HG02571 (cell line): ENCODE results near the gene KCNJ16.
A peak's percentile ranks its signal among the peaks of the same experiment; 100 is the strongest.

Source experiments
- ATAC-seq: cut with Tn5 transposase; IDR thresholded peaks from one replicate; pipeline ENCODE4 v1.9.1; 2021; ENCODE audit warnings: mild to moderate bottlenecking, moderate library complexity; ENCODE audit not compliant: unreplicated experiment

KCNJ16 gene

DNA sequence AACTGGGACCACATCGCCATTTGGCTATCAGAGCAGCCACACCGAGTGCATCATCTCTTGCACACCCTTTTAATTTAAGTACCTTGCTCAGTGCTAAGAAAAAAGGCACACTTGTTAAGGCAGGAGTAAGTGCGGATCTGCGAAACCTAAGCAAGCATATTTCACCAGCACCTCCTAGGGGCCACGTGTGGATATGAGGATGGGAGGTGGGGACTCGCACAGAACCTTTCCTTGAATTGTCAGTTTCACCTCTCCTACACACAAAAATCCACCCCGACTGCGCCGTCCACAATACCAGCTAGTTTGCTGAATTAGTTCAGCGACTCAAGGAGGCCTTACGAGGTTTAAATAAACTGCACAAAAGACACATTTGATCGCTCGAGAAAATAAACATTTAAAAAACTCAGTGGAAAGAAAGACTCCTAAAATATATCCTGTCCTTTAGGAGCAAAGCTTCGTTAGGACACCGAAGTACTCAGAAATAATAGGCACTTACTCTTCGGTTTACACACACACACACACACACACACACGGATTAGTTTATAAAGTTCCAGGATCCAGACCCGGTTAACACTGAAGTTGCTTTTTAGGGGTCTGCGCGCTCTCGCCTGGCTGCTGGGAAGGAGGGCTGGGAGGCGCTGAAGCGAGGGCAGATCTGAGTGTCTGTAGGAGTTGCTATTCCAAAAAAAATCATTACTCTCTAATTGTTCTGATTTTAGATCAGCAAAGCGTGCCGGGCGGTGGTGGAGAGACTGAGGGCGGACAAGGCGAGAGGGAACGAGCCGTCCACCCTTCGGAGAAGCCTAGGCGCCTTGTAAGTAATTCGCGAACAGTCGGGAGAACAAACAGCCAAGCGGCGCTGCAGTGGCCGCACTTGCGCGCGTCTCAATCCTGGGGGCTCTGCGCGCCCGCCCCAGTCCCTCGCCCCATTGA is 93.3 kb downstream of the KCNJ16 start:
- ATAC-seq, result peak; percentile 13

DNA sequence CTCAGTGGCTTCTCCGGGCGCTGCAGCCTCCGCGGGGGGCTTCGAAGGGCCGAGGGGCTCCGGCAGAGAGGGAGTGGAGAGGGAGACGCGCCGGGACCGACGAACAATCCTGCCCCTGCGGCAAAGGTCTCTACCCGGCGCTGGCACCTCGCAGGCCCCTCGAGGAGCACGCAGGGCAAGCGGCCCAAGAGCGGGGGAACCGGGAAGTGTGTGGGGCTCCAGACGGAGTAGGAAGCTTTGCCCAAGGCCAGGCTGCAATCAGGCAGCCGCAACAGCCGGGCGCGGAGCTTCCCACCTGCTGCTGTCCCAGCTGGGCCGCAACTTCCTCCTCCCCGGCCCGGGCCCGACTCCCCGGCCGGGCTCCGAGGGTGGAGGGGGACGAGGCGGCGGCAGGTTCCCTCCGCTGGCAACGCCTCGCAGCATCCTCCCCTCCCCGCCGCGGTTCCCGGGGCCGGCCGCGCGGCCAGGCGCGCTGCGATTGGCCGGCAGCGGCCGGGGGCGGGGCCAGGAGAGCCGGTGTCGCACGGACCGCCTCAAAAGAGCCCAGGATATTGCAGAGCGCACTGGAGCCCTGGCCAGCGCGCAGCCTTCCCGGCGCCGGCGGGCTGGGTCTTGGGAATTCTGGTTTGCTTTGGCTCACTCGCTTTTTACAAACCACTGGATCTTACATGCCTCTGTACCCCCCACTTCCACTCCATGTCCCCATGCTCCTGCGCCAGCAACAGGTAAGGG is 94.1 kb downstream of the KCNJ16 start, which contains the start of gene KCNJ2:
KCNJ2 (plus strand) TSS at position 556 of the 732 bp plus-strand sequence. CDS start 5,508 bp downstream, outside the sequence.
- peak; percentile 97 for ATAC-seq

DNA sequence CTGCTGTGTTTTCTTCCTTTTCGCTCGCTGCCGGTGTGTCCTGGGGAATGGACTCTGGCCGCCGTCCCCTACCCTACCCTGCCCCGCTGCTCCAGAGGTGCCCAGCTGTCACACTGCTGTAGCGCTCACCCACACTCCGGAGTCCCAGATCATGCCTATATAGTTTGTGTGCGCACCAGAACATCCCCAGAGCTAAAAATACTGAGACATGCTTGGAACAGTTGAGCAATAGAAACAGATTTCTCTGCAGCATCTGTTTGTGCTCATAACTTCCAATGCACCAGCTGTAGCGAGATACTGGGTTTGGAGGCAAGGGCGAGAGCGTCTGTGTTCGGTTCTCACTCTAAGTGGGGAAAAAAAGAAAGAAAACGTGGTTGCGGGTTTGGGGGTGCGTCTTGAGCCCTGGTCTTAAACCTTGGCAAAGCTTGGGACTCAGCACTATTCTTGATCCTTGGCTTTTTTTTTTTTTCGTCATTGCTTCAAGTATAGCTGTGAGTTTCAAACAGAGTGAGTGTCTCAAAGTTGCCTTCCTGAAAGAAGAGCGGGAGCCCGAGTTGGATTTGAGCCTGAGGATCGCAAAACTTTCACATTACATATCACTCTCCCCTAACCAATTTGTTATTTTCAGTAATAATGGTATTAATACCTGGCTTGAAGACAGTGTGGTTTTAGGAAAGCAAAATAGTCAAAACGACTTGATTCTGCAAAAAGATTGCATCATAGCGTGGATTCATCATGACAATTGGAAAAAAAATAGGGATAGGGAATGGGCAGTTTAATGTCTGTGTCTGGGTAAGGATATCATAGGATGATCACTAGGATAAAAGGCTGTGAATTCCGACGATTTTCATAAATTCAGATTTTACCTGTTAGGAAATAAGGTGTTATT is 94.9 kb downstream of the KCNJ16 start:
- no peak for ATAC-seq

DNA sequence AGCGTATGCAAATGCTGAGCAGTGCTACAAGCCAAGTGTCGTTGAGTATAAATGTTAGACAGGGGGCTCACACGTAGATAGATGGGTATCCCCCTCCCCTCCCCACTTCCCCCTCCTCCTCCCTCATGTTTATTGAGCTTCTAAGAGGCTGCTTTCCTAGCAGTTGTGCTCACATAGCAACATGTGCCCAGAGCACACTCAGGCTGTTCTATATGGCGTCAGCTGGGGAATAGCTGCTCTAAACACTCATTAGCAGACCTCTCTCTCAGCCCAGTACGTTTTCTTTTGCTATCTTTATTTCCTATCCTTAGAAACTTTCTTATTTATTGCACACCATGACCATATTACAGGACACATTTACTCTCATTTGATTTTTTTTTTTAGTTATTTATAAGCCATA is 96.1 kb downstream of the KCNJ16 start:
- ATAC-seq, result no peak

DNA sequence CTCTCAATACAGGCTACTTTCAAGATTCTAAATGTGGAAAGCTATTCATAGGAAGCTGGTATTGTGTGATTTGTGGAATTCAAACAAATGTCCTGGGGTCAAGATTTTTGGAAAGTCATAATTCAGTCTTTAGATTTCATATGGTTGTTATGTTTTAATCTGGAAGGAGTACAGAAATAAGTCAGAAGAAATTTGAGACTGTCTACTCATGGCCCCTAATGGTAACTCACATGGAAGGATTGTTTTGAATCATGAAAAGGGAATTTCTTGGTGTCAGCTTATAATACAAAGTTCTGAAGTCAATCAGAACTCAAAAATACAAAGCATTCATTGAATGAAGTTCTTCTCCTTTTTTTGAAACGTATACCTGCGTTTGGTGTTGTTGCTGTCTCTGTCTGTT is 97.4 kb downstream of the KCNJ16 start:
- no peak for ATAC-seq

DNA sequence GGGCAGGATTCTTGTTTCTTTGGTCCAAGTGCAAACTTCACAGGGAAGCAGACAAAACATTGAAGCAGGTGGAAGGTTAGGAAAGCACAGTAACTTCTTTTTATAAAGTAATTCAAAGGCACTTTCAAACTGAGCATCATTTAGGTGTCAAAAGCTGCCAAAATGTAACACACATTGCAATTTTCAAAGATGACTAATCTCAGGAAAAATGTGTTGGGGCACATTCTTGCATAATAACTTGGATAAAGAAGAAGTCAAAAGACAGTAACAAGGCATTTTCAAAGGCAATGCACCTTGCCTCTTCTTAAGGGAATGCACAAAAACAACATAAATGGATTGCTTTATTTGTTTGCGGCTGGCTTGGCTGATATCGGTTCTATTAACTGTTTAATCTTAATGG is 97.9 kb downstream of the KCNJ16 start:
- ATAC-seq, result no peak

DNA sequence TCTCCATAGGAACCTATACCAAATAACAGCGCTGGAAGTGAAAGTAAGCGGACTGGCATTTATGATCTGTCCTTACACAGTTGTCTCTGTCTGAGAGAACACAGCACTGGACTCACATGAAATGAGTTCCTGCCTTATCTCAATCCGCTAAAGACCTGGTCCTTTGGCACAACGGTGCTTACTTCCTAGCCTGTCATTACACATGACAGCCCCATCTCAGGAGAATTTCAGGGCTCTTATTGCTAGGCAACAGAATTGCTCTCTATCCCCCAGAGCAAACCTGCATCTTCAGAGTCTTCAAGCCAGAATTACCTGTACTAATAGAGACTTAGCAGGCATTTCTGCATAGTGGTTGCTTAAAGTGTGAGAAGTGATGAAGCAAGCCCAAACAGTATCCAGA is 98.7 kb downstream of the KCNJ16 start:
- ATAC-seq, result no peak

DNA sequence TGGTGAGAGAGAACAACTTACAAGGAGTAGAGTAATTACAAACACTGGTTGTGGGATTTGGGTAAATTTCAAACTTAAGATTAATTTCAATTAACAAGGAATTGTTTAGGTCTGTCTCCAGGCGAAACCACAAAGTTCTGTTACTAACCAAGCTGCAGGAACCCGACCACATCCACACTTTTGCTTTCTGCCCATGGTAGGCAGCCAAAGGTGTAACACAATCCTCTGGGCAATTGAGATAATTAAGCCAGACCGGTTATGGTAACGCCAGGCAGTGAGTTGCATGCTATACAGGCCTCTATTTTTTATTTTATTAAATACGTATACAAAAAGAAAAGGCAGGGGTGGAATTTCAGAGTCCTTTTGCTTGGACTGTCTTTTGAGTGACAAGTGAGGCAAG is 106.4 kb downstream of the KCNJ16 start:
- ATAC-seq, result no peak

DNA sequence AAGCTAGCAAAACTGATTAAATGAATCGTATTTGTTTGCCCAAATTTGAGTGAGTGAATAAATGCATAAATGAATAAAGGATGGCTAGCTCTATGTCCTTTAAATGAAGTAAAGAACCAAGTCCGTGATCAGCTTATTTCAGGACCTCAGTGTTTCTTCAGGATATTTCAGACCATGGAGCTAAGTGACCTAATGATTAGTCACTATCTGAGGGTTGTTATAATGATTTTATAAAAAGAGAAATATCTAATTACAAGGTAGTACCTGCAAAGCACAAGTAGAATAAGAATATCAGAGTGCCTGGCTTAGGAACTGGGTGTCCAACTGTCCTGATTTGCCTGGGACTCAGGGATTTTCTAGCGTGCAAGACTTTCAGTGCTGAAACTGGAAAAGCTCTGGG is 106.8 kb downstream of the KCNJ16 start:
- no peak for ATAC-seq

DNA sequence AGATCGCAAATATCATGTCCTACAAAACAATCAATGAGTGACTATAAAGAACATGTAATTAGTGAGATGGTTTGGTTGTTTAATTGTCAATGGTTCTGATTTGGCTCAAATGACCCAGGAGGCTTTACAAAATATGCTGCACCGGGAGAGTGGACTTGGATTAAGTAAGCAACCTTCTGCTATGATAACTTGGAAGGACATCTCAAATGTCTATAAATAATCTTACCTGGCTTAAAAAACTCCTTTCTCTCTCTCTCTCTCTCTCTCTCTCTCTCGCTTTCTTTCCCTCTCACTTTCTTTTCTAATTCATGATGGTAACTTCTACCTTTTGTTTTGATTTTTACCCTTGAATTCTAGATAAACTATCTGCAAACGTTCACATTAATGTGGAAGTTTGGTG is 108.5 kb downstream of the KCNJ16 start:
- ATAC-seq, result no peak

DNA sequence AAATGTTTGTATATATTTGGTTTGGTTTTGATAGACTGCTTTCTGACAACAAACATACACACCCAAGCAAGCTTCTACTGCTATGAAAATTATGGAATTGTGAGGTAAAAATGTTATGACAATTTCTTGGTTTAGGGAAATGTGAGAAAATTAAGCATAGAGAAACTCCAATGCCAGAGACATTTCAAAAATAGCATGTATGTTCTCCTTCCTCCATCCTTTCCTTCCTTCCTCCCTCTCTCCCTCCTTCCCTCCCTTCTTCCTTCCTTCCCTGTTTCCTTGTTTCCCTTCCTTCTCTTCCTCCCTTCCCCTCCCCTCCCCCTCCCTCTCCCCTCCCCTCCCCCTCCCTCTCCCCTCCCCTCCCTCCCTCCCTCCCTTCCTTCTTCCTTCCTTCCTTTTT is 109.2 kb downstream of the KCNJ16 start:
- ATAC-seq, result no peak

DNA sequence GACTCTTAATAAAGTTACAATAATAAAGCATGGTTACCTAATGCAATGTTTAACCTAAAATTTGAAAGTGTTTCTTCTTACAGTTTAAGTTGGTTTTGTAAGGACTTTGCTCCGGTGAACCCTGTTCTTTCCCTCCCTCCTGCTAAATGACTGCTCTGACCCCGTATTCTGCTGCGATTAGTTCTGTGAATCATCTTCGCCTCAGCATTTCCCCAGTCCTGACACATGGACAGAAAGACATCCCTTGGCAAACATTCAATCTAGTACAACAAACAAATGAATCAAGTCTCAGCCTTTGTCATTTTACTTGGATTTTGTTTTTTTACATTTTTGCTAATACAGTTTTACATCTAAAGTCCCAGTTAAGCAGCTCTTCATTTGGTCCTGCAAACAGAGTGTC is 109.7 kb downstream of the KCNJ16 start:
- no peak for ATAC-seq
